HG03097 (cell line): ENCODE data around the gene PRR12.

ENCODE experiments used
- ATAC-seq: cut with Tn5 transposase; IDR thresholded peaks from one replicate; pipeline ENCODE4 v1.9.1; 2021; ENCODE audit not compliant: unreplicated experiment, low FRiP score

Gene PRR12

GRCh38 chr19:49559928-49560327, 31.1 kb upstream of the PRR12 start:
- no peak for ATAC-seq

GRCh38 chr19:49560358-49560900, 30.6 kb upstream of the PRR12 start:
- no peak for ATAC-seq

- no peak for ATAC-seq
Measured at GRCh38 chr19:49564616-49565045, 26.4 kb upstream of the PRR12 start.

- ATAC-seq, result no peak
Measured at GRCh38 chr19:49565261-49565660, 25.7 kb upstream of the PRR12 start.

- ATAC-seq, result no peak
Measured at GRCh38 chr19:49566302-49566701, 24.7 kb upstream of the PRR12 start.

- ATAC-seq, result no peak
Measured at GRCh38 chr19:49567861-49568441, 23.0 kb upstream of the PRR12 start.

- ATAC-seq, result no peak
Measured at GRCh38 chr19:49570138-49570856, 20.7 kb upstream of the PRR12 start.

- no peak for ATAC-seq
Measured at GRCh38 chr19:49570997-49571676, 19.8 kb upstream of the PRR12 start.

GRCh38 chr19:49573009-49573408, 18.0 kb upstream of the PRR12 start:
- ATAC-seq, result no peak

GRCh38 chr19:49573425-49573824, 17.6 kb upstream of the PRR12 start:
- ATAC-seq, result no peak

GRCh38 chr19:49574206-49574755, 16.7 kb upstream of the PRR12 start:
- no peak for ATAC-seq

GRCh38 chr19:49579193-49579592, 11.8 kb upstream of the PRR12 start:
- ATAC-seq, result no peak

GRCh38 chr19:49579947-49580263, 11.1 kb upstream of the PRR12 start:
- ATAC-seq, result no peak

GRCh38 chr19:49580264-49581006, 10.5 kb upstream of the PRR12 start, which contains the start of gene NOSIP:
Gene NOSIP, minus strand, starts transcription at chr19:49580556. Its CDS starts 19,865 bp downstream, at chr19:49560691.
- ATAC-seq, result peak; percentile 86

GRCh38 chr19:49581007-49581508, 9.9 kb upstream of the PRR12 start, which contains the start of gene PRRG2:
Gene PRRG2, plus strand, starts transcription at chr19:49581316. Its CDS starts 1,904 bp downstream, at chr19:49583220.
- ATAC-seq, result no peak

- ATAC-seq, result no peak
Measured at GRCh38 chr19:49583239-49583638, 7.7 kb upstream of the PRR12 start.

GRCh38 chr19:49585023-49585422, 6.0 kb upstream of the PRR12 start:
- no peak for ATAC-seq

GRCh38 chr19:49587227-49587626, 3.8 kb upstream of the PRR12 start:
- no peak for ATAC-seq

GRCh38 chr19:49588365-49589122, 2.4 kb upstream of the PRR12 start:
- ATAC-seq, result no peak

- no peak for ATAC-seq
Measured at GRCh38 chr19:49589502-49589905, 1.5 kb upstream of the PRR12 start.
